ENCODE results near the gene COMMD3. TPM values are rescaled to one million over a fixed set of nuclear protein-coding genes. Genes with fewer than 3 reads are reported as not detected.

The COMMD3 gene
- total RNA-seq, 2 experiments from 2014 or later: 53.8 to 77.1 TPM

DNA sequence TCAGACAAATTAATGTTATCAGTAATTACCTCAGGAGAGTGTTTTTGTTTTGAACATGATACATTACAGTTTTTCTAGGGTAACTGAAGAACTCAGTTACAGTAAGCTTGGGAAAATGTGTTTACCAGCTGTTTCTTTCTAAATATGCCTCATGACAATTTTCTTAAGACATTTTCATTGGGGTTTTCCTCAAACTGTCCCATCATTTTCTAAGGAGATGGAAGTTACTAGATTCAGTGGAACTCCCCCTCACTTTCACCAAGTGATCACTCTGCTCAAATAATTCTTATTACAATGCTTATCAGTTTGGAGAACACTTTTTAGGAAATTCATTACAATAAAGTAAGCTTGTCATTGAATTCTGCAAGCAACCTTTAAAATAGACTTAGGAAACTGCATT, 22.7 kb downstream of the COMMD3 start:
- Mint-ChIP-seq H3K36me3 (ENCODE audit: low read depth) (peaks cover 2% of the 10 kb centered on the region), H3K4me1 (peaks cover 29% of the 10 kb centered on the region), H3K9me3 (ENCODE audit: low read depth) (peaks cover under 1% of the 10 kb centered on the region), H3K4me3 (no peak overlapping the region), H3K27ac (no peak overlapping the region), H3K27me3 (peaks cover 50% of the 10 kb centered on the region)
- POLR2A ChIA-PET: interaction anchor here (0.6 to 0.8 kb wide), 2 partner anchors 93 to 119 kb away, joined by 3 to 4 read pairs; no protein-coding TSS in a partner anchor
- ATAC-seq: no peak
- CTCF ChIA-PET: interaction anchor here (0.8 to 1.1 kb wide), 2 partner anchors 19 to 345 kb away, joined by 3 to 4 read pairs; no protein-coding TSS in a partner anchor
- intact Hi-C loops (cut with DNase I, micrococcal nuclease): no loop called here
- DNase-seq: no peak

DNA sequence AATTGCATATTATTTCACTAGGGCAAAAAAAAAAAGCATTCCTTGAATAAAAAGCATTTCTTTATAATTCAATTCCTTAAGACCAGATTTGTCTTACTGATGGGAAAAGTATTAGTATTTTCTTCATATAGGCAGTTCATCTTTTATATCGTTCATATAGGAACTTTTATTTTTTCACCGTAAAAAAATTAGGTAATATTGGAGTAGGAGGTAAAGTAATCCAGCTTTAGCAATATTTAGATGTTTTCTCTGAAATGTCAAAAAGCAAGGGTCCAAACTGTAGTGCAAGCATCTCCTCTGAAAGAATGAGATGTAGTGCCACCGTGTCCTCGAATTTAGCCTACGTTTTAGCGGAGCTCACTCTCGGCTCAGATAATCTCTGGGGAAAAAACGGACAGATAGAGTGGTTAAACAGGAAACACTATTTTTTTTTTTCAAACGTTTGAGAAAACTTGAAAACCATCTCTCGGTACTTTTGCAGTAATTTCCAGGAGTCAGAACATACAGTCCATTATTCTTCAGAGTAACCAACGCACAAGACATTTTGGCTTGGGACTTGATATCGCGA, 23.7 kb downstream of the COMMD3 start:
- peaks cover 35% of the 10 kb centered on the region for H3K4me1 Mint-ChIP-seq

DNA sequence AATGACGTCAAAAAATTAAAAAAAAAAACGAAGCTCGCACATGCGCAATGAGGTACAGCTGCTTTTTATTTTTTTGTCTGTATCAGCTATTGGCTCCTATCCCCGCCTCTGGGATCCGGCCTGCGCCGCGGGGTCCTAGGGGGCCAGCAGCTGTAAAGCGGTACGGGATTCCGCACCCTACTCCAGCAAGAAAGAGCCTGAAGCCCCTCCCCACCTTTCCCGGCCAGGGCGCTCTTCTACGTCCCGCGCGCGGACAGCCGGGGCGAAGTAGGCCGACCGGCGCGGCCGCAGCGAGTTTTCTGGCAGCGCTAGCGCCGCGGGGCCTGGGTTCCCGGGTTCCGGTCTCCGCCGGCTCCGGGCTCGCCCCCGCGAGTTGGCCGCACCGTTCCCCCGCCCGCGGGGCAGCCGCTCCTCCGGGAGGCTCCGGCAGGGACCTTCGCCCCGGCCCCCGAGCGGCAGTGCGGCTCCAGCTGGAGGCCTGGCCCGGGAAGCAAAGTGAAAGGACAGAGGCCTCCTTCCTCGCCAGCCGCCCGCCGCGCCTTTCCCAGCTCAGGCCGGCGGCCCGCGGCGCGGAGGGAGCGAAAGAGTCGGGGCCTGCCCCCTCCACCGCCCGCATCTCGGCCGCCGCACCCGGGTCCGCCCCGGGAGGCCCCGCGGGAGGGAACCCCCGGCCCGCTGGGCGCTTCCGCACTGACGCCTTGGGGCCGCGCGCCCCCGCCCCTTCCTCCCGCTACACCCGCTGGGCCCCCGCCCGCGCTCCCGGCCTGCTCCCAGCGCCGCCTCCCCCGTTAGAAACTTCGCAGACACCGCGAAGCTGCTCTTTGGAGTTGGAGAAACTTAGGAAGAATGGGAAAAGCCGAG, 24.4 kb downstream of the COMMD3 start:
- H3K9me3 Mint-ChIP-seq (ENCODE audit: low read depth): no peaks in the 10 kb centered on the region
- CTCF ChIA-PET: interaction anchor here (0.6 to 1.0 kb wide), 6 partner anchors 14 to 347 kb away, joined by 3 to 4 read pairs (median 3); no protein-coding TSS in a partner anchor
- POLR2A ChIA-PET: interaction anchor here (0.6 to 1.7 kb wide), 9 partner anchors 24 to 658 kb away, joined by 3 to 14 read pairs (median 3); partner anchors contain the start of genes COMMD3 and DNAJC1
- intact Hi-C loops (cut with DNase I, micrococcal nuclease): loop anchor here (1.0 to 10.0 kb wide), 13 partner anchors 19 to 846 kb away; partner anchors contain the start of genes DNAJC1 (in 2 of the 2), BMI1 (in 1 of the 2) and COMMD3 (in 1 of the 2)
- peaks cover 5% of the 10 kb centered on the region for H3K36me3 Mint-ChIP-seq (ENCODE audit: low read depth)
- peak; percentile 48 for ATAC-seq
- H3K27me3 Mint-ChIP-seq: peaks cover 58% of the 10 kb centered on the region
- peak overlapping the region; percentile 89 for H3K27ac Mint-ChIP-seq
- peak; percentile 72 for DNase-seq
- peak overlapping the region; percentile 78 for H3K4me3 Mint-ChIP-seq
- peaks cover 34% of the 10 kb centered on the region for H3K4me1 Mint-ChIP-seq

More for the DNA sequence above, 23.7 kb downstream of the COMMD3 start:
- peaks cover 59% of the 10 kb centered on the region for H3K27me3 Mint-ChIP-seq
- POLR2A ChIA-PET: interaction anchor here (0.6 to 1.7 kb wide), 9 partner anchors 23 to 658 kb away, joined by 3 to 14 read pairs (median 3); partner anchors contain the start of genes COMMD3 and DNAJC1
- intact Hi-C loops (cut with DNase I, micrococcal nuclease): loop anchor here (1.0 to 10.0 kb wide), 13 partner anchors 19 to 845 kb away; partner anchors contain the start of genes DNAJC1 (in 2 of the 2), BMI1 (in 1 of the 2) and COMMD3 (in 1 of the 2)
- H3K9me3 Mint-ChIP-seq (ENCODE audit: low read depth): no peaks in the 10 kb centered on the region
- DNase-seq (no peak), ATAC-seq (peak; percentile 5)
- peak overlapping the region; percentile 78 for H3K4me3 Mint-ChIP-seq
- CTCF ChIA-PET: interaction anchor here (0.6 to 0.8 kb wide), 5 partner anchors 14 to 131 kb away, joined by 3 to 4 read pairs (median 3); no protein-coding TSS in a partner anchor
- peak overlapping the region; percentile 89 for H3K27ac Mint-ChIP-seq
- peaks cover 5% of the 10 kb centered on the region for H3K36me3 Mint-ChIP-seq (ENCODE audit: low read depth)

DNA sequence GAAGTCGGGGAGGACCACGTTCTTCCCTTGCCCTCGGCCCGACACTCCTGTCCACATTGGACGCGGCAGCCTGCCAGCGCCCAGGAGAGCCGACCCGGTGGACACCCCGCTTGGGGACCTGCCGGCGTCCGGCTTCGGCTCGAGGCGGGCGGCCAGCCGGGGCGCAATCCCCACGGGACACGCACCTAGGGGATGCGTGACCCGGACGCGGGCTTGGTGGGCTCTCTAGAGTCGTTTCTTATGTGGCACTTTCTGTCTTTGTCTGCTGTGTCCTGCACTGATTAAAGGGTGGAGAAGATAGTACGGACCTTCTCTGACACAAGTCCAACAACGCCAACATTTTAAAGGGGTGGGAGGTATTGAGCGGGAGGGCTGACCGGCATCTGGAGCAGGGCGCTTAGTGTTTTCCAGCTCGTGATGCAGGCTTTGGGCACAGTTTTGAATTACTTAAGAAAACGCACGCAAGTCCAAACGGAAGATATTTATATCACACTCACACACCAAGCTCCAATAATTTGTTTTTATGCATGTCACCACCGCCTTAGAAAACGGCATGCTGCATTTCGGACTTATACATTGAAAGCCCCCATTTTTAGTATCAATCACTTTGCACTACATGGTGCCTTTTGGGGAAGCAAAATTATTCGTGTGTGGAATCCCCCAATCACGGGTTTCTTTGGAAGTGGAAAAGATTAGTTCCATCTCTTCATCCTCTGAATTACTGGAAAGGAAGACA, 25.2 kb downstream of the COMMD3 start:
- H3K4me1 Mint-ChIP-seq: peaks cover 33% of the 10 kb centered on the region
- intact Hi-C loops (cut with DNase I, micrococcal nuclease): loop anchor here (2.0 to 10.0 kb wide), 9 partner anchors 89 to 847 kb away; partner anchors contain the start of gene DNAJC1 (in 1 of the 2)
- H3K4me3 Mint-ChIP-seq: peak overlapping the region; percentile 78
- ChIA-PET POLR2A (interaction anchor here (1.7 kb wide), 1 partner anchor 96 kb away, joined by 4 read pairs; no protein-coding TSS in a partner anchor), CTCF (interaction anchor here (1.0 kb wide), 1 partner anchor 348 kb away, joined by 3 read pairs; no protein-coding TSS in a partner anchor)
- DNase-seq (no peak), ATAC-seq (no peak)
- H3K27me3 Mint-ChIP-seq: peaks cover 64% of the 10 kb centered on the region
- H3K9me3 Mint-ChIP-seq (ENCODE audit: low read depth): no peaks in the 10 kb centered on the region
- H3K36me3 Mint-ChIP-seq (ENCODE audit: low read depth): peaks cover 8% of the 10 kb centered on the region
- peak overlapping the region; percentile 28 for H3K27ac Mint-ChIP-seq

DNA sequence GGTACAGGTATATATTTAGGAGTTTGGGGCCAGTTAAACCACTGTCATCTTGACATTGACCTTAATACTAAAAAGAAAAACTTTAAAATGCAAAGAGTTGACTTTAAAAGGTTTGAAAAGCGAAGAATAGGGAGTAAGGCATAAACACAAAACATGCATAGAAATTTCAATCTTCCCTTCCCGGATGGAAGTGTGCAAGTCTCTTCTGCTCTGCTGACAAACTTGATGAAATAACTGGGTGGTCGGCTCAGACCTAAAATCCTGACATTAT, 25.7 kb downstream of the COMMD3 start:
- DNase-seq (no peak), ATAC-seq (no peak)
- Mint-ChIP-seq H3K27ac (no peak overlapping the region), H3K27me3 (peaks cover 66% of the 10 kb centered on the region), H3K4me1 (peaks cover 31% of the 10 kb centered on the region), H3K4me3 (no peak overlapping the region), H3K9me3 (ENCODE audit: low read depth) (no peaks in the 10 kb centered on the region), H3K36me3 (ENCODE audit: low read depth) (peaks cover 8% of the 10 kb centered on the region)
- intact Hi-C loops (cut with DNase I, micrococcal nuclease): loop anchor here (2.0 to 10.0 kb wide), 9 partner anchors 89 to 847 kb away; partner anchors contain the start of gene DNAJC1 (in 1 of the 2)
- CTCF ChIA-PET: no interaction called here
- POLR2A ChIA-PET: no interaction called here

DNA sequence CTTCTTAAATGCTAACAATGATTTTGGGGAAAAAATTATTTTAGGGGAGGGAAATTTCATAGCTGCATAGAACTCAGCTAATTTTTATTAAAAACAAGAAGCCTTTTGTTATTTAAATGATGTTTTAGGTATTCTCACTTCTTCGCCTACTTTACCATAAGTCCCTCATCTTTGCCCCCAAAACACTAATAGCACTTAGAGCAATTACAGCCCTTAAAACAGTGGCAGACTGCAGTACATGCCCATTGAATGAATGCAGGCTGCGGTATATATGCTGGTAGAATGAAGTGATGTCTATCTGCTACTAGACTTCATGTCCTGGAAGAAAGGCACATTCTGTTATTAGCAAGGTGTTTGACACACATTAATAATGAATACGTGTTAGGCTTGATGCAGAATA, 26.2 kb downstream of the COMMD3 start:
- intact Hi-C loops (cut with DNase I, micrococcal nuclease): loop anchor here (5.0 to 10.0 kb wide), 4 partner anchors 340 to 848 kb away; partner anchors contain the start of gene DNAJC1 (in 1 of the 2)
- H3K4me1 Mint-ChIP-seq: peaks cover 31% of the 10 kb centered on the region
- POLR2A ChIA-PET: no interaction called here
- peaks cover 8% of the 10 kb centered on the region for H3K36me3 Mint-ChIP-seq (ENCODE audit: low read depth)
- DNase-seq (no peak), ATAC-seq (no peak)
- no peak overlapping the region for H3K27ac Mint-ChIP-seq
- H3K27me3 Mint-ChIP-seq: peaks cover 64% of the 10 kb centered on the region
- no peak overlapping the region for H3K4me3 Mint-ChIP-seq
- CTCF ChIA-PET: interaction anchor here (0.6 to 1.6 kb wide), 4 partner anchors 23 to 139 kb away, joined by 3 to 5 read pairs (median 4); no protein-coding TSS in a partner anchor
- no peaks in the 10 kb centered on the region for H3K9me3 Mint-ChIP-seq (ENCODE audit: low read depth)

DNA sequence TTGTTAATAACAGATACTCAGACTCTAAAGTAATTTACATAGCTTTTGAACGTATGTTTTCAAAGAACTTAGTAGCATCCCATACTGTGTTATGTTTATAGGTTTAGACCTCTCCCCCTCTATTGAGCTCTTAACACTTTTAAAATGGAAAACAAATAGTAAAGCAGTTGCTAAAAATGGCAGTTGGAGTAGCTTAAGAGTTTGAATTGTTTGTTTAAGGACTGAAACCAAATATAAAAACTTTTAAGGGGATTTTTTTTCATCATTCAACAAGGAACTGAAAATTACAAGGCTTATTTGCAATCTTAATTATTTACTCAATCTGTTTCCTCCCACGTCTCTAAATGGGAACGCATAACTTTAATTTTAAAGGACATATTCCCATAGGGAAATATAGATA, 27.5 kb downstream of the COMMD3 start:
- POLR2A ChIA-PET: no interaction called here
- ATAC-seq (no peak), DNase-seq (no peak)
- H3K9me3 Mint-ChIP-seq (ENCODE audit: low read depth): no peaks in the 10 kb centered on the region
- peaks cover 30% of the 10 kb centered on the region for H3K4me1 Mint-ChIP-seq
- CTCF ChIA-PET: interaction anchor here (0.7 to 1.7 kb wide), 4 partner anchors 22 to 128 kb away, joined by 3 to 5 read pairs (median 3); no protein-coding TSS in a partner anchor
- H3K4me3 Mint-ChIP-seq: no peak overlapping the region
- peaks cover 53% of the 10 kb centered on the region for H3K27me3 Mint-ChIP-seq
- intact Hi-C loops (cut with DNase I, micrococcal nuclease): loop anchor here (5.0 to 10.0 kb wide), 4 partner anchors 341 to 849 kb away; partner anchors contain the start of gene DNAJC1 (in 1 of the 2)
- peaks cover 8% of the 10 kb centered on the region for H3K36me3 Mint-ChIP-seq (ENCODE audit: low read depth)
- no peak overlapping the region for H3K27ac Mint-ChIP-seq

DNA sequence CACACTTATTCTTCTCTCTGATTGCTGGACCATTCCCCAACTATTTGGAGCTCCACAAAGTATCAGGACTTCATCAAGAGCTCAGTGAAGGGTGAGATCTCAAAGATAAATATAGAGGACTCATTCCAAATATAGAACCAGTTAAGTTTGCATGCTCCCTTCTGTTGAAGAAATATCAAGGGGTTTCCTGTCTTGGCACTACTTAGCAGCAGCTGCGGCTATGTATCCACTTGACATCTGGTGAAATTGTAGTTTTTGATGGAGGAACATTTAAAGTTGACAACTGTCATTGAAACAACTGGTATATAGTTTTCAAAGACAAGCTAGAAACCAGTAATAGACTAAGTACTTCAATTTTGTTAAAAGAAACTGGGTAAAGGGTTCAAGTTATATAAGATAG, 28.1 kb downstream of the COMMD3 start:
- CTCF ChIA-PET: interaction anchor here (0.7 to 1.7 kb wide), 3 partner anchors 10 to 90 kb away, joined by 3 to 5 read pairs (median 3); no protein-coding TSS in a partner anchor
- H3K36me3 Mint-ChIP-seq (ENCODE audit: low read depth): peaks cover 8% of the 10 kb centered on the region
- H3K4me1 Mint-ChIP-seq: peaks cover 26% of the 10 kb centered on the region
- no peak for ATAC-seq
- POLR2A ChIA-PET: no interaction called here
- H3K27me3 Mint-ChIP-seq: peaks cover 49% of the 10 kb centered on the region
- DNase-seq: no peak
- H3K9me3 Mint-ChIP-seq (ENCODE audit: low read depth): no peaks in the 10 kb centered on the region
- intact Hi-C loops (cut with DNase I, micrococcal nuclease): loop anchor here (5.0 to 10.0 kb wide), 4 partner anchors 342 to 849 kb away; partner anchors contain the start of gene DNAJC1 (in 1 of the 2)
- H3K4me3 Mint-ChIP-seq: peak overlapping the region; percentile 61
- no peak overlapping the region for H3K27ac Mint-ChIP-seq

DNA sequence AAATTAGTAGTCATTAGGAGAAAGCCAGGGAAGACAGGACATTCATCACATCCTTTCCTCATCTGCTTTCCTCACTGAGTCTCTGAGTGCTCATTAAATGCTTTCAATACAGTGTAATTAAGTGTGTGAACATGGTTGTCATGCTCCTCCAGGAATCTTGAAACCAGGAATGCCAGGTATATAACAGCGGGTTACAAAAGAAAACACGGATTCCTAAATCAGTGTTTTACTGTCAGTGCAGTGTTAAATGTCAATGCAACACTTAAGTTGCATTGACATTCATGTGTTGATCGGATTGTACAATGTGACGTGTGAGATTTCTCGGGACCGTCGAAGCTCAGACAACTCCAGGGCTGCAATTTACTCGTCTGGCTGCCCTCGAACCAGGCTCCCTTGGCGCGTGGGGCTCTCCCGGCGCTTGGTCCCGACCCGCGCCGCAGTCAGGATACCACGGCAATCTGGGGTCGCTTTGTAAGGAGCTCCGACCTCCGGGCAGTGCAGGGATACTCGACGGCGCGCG, 28.7 kb downstream of the COMMD3 start:
- peak overlapping the region; percentile 61 for H3K4me3 Mint-ChIP-seq
- H3K27ac Mint-ChIP-seq: no peak overlapping the region
- H3K27me3 Mint-ChIP-seq: peaks cover 48% of the 10 kb centered on the region
- intact Hi-C loops (cut with DNase I, micrococcal nuclease): loop anchor here (5.0 to 10.0 kb wide), 4 partner anchors 343 to 850 kb away; partner anchors contain the start of gene DNAJC1 (in 1 of the 2)
- H3K36me3 Mint-ChIP-seq (ENCODE audit: low read depth): peaks cover 8% of the 10 kb centered on the region
- peaks cover 22% of the 10 kb centered on the region for H3K4me1 Mint-ChIP-seq
- CTCF ChIA-PET: interaction anchor here (0.6 to 1.7 kb wide), 4 partner anchors 9 to 102 kb away, joined by 3 to 4 read pairs (median 3); no protein-coding TSS in a partner anchor
- H3K9me3 Mint-ChIP-seq (ENCODE audit: low read depth): no peaks in the 10 kb centered on the region
- ATAC-seq (no peak), DNase-seq (no peak)
- POLR2A ChIA-PET: no interaction called here
